Stimulated activated effector memory CD8-positive, alpha-beta T cell treated with anti-CD3 and anti-CD28 coated beads, Interleukin-12 subunit alpha, Interleukin-12 subunit beta, amount 100 ng/mL, for 72 hours (primary cell): ENCODE results near the gene MARVELD3.
"Not testable (repeated sequence)": the region's sequence is repeated elsewhere in the genome, so short reads cannot be mapped to it uniquely, and the experiment has no call there.

Experiments
- ATAC-seq: fragments of 150-1000 bp; cut with Tn5 transposase; 2 replicates; pipeline ENCODE4 v1.10.0; 2021
- DNase-seq, 2 donors: peaks; one replicate each; pipeline ENCODE4 v3.0.0; 2021 to 2022; ENCODE audit warnings: low spot score in 2 of 2
- H3K27ac Mint-ChIP-seq: one replicate; pipeline ENCODE4 v1.8.0; 2022; ENCODE audit warnings: mild to moderate bottlenecking, mixed read lengths
- H3K36me3 Mint-ChIP-seq: one replicate; pipeline ENCODE4 v1.8.0; 2022; ENCODE audit warnings: mild to moderate bottlenecking, mixed read lengths
- H3K4me1 Mint-ChIP-seq: one replicate; pipeline ENCODE4 v1.8.0; 2022; ENCODE audit warnings: mixed read lengths
- H3K4me3 Mint-ChIP-seq: one replicate; pipeline ENCODE4 v1.8.0; 2022; ENCODE audit warnings: mild to moderate bottlenecking, mixed read lengths
- H3K9me3 Mint-ChIP-seq: one replicate; pipeline ENCODE4 v1.8.0; 2022; ENCODE audit warnings: mixed read lengths

Gene MARVELD3

GRCh38 chr16:71609066-71609465 is 16.9 kb upstream of the MARVELD3 start:
- DNase-seq (no peak), ATAC-seq (no peak)
- Mint-ChIP-seq H3K4me3 (no peak overlapping the region), H3K36me3 (no peaks in the 10 kb centered on the region), H3K27ac (peak overlapping the region; percentile 18), H3K9me3 (no peaks in the 10 kb centered on the region), H3K4me1 (peaks cover 13% of the 10 kb centered on the region)

- peaks cover 13% of the 10 kb centered on the region for H3K4me1 Mint-ChIP-seq
- ATAC-seq (no peak), DNase-seq (no peak)
- H3K9me3 Mint-ChIP-seq = no peaks in the 10 kb centered on the region
- no peaks in the 10 kb centered on the region for H3K36me3 Mint-ChIP-seq
- no peak overlapping the region for H3K4me3 Mint-ChIP-seq
- H3K27ac Mint-ChIP-seq = no peak overlapping the region
These were observed 15.5 kb upstream of the MARVELD3 start for GRCh38 chr16:71610447-71610846.

- H3K4me1 Mint-ChIP-seq = peaks cover 13% of the 10 kb centered on the region
- no peak overlapping the region for H3K4me3 Mint-ChIP-seq
- no peaks in the 10 kb centered on the region for H3K36me3 Mint-ChIP-seq
- H3K27ac Mint-ChIP-seq = no peak overlapping the region
- peak; percentile 71 for ATAC-seq
- no peaks in the 10 kb centered on the region for H3K9me3 Mint-ChIP-seq
- peak; percentile 83 to 92 for DNase-seq
These were observed 14.8 kb upstream of the MARVELD3 start for GRCh38 chr16:71610936-71611871.

DNA sequence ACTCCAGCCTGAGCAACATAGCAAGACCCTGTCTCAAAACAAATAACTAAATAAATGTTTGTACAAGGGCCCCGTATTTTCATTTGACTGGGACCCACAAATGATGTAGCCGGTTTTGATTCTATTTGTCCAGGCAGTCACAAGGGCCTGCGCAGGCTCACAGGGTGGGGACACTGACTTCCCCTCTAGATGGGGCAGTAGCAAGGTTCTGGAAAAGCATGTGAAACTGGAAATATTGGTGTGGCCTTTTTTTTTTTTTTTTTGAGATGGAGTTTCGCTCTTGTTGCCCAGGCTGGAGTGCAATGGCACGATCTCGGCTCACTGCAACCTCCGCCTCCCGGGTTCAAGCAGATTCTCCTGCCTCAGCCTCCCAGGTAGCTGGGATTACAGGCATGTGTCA is 11.0 kb upstream of the MARVELD3 start:
- H3K4me3 Mint-ChIP-seq, DNase-seq, H3K27ac Mint-ChIP-seq, H3K36me3 Mint-ChIP-seq, ATAC-seq, H3K4me1 Mint-ChIP-seq, H3K9me3 Mint-ChIP-seq: not testable (repeated sequence)

GRCh38 chr16:71618429-71618828 is 7.6 kb upstream of the MARVELD3 start:
- Mint-ChIP-seq H3K27ac (no peak overlapping the region), H3K4me1 (no peaks in the 10 kb centered on the region), H3K4me3 (no peak overlapping the region), H3K36me3 (no peaks in the 10 kb centered on the region), H3K9me3 (no peaks in the 10 kb centered on the region)
- DNase-seq (no peak), ATAC-seq (no peak)

- Mint-ChIP-seq H3K9me3 (no peaks in the 10 kb centered on the region), H3K27ac (no peak overlapping the region), H3K4me1 (no peaks in the 10 kb centered on the region), H3K4me3 (no peak overlapping the region), H3K36me3 (no peaks in the 10 kb centered on the region)
- ATAC-seq (peak; percentile 82), DNase-seq (no peak)
These were observed 3.9 kb upstream of the MARVELD3 start for GRCh38 chr16:71622088-71622487.

- H3K27ac Mint-ChIP-seq = no peak overlapping the region
- ATAC-seq (peak; percentile 41), DNase-seq (no peak)
- H3K4me3 Mint-ChIP-seq = no peak overlapping the region
- no peaks in the 10 kb centered on the region for H3K36me3 Mint-ChIP-seq
- H3K4me1 Mint-ChIP-seq = no peaks in the 10 kb centered on the region
- H3K9me3 Mint-ChIP-seq = no peaks in the 10 kb centered on the region
These were observed 2.4 kb upstream of the MARVELD3 start for GRCh38 chr16:71623597-71623996.

- Mint-ChIP-seq H3K36me3 (no peaks in the 10 kb centered on the region), H3K4me3 (no peak overlapping the region), H3K27ac (no peak overlapping the region), H3K9me3 (no peaks in the 10 kb centered on the region), H3K4me1 (no peaks in the 10 kb centered on the region)
- no peak for ATAC-seq
- DNase-seq = no peak
These were observed 702 bp upstream of the MARVELD3 start for GRCh38 chr16:71625113-71625850.

GRCh38 chr16:71626858-71627213 is 852 bp downstream of the MARVELD3 start:
- no peak for ATAC-seq
- DNase-seq = no peak
- no peaks in the 10 kb centered on the region for H3K9me3 Mint-ChIP-seq
- no peak overlapping the region for H3K4me3 Mint-ChIP-seq
- no peaks in the 10 kb centered on the region for H3K4me1 Mint-ChIP-seq
- no peak overlapping the region for H3K27ac Mint-ChIP-seq
- H3K36me3 Mint-ChIP-seq = no peaks in the 10 kb centered on the region

DNA sequence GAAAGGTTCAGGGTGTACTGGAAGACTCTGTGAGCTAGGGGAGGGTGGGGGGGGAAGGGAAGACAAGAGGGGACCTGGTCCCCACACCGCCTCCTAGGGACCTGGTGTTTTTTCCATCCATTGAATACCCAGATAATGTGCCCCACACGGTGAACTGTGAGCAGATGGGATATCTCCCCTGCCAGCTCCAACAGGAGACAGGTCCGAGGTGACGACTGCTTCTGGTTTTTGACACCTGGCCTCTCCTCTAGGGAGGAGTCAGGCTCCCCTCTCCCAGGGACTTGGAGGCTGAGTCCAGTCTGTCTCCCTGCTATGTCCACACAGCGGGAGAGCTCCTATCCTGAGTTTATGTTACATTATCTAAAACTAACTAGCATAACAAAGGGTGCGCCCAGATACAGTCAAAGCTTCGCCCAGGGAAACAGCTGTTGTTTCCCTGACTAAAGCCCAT is 1.8 kb downstream of the MARVELD3 start:
- H3K36me3 Mint-ChIP-seq = no peaks in the 10 kb centered on the region
- ATAC-seq (no peak), DNase-seq (no peak)
- H3K27ac Mint-ChIP-seq = no peak overlapping the region
- H3K4me1 Mint-ChIP-seq = no peaks in the 10 kb centered on the region
- no peaks in the 10 kb centered on the region for H3K9me3 Mint-ChIP-seq
- H3K4me3 Mint-ChIP-seq = no peak overlapping the region

- Mint-ChIP-seq H3K9me3 (no peaks in the 10 kb centered on the region), H3K27ac (no peak overlapping the region), H3K4me1 (no peaks in the 10 kb centered on the region), H3K4me3 (no peak overlapping the region), H3K36me3 (no peaks in the 10 kb centered on the region)
- DNase-seq = no peak
- ATAC-seq = no peak
These were observed 2.8 kb downstream of the MARVELD3 start for GRCh38 chr16:71628810-71629209.

DNA sequence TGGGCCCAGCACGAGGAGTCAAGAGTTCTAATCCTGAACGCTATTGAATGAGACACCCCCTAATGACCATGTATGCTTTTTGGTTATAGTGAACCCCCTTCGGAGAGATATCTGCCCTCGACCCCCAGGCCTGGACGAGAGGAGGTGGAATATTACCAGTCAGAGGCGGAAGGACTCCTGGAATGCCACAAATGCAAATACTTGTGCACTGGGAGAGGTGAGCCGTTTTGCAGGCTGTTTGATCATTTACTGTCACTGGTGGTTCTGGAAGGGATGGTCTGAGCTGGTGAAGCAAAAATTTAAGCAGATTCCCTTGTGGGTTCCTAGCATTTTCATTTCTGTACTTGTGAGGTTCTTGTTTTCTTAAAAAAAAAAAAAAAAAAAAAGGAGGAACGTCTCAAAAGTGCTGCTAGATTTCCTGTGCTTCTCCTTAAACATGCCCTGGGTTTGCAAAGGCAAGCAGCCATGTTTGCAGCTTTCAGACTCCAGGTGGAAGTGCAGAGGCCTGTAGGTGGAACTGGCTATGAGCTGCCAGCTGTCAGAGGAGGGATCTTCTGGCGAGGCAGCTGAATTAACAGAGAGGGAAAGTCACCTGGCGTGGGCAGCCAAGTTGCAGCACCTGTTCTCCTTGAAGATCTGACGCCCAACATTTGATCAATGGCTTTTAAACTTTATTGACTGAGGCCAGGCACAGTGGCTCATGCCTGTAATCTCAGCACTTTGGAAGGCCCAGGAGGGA is 3.5 kb downstream of the MARVELD3 start:
- H3K9me3 Mint-ChIP-seq = no peaks in the 10 kb centered on the region
- DNase-seq (no peak), ATAC-seq (no peak)
- H3K4me1 Mint-ChIP-seq = no peaks in the 10 kb centered on the region
- no peak overlapping the region for H3K27ac Mint-ChIP-seq
- no peaks in the 10 kb centered on the region for H3K36me3 Mint-ChIP-seq
- H3K4me3 Mint-ChIP-seq = no peak overlapping the region

DNA sequence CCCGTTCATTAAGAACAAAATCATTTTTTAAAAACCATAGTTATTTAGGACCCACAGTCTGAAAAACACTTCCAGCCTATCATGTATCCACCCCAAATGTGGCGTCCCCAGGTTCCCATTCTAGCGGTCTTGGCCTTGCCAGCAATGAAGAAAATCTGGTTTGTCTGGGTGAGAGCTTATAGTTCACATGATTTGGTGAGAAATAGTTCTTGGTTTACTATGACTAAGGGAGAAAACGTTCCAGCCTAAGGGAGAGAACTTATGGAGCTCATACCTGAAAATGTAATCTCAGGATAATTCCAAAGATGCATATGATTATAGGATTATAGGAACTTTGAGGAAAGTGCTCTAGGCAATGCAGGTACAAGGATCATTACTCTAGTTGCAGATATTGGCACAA is 4.8 kb downstream of the MARVELD3 start:
- no peak for ATAC-seq
- Mint-ChIP-seq H3K4me1 (no peaks in the 10 kb centered on the region), H3K27ac (no peak overlapping the region)

GRCh38 chr16:71631776-71632175 is 5.8 kb downstream of the MARVELD3 start:
- H3K4me3 Mint-ChIP-seq = no peak overlapping the region
- H3K27ac Mint-ChIP-seq = no peak overlapping the region
- DNase-seq = no peak
- no peak for ATAC-seq
- no peaks in the 10 kb centered on the region for H3K4me1 Mint-ChIP-seq
- no peaks in the 10 kb centered on the region for H3K36me3 Mint-ChIP-seq
- no peaks in the 10 kb centered on the region for H3K9me3 Mint-ChIP-seq

More for the DNA sequence above, 4.8 kb downstream of the MARVELD3 start:
- H3K9me3 Mint-ChIP-seq = no peaks in the 10 kb centered on the region
- DNase-seq = no peak
- no peaks in the 10 kb centered on the region for H3K36me3 Mint-ChIP-seq
- H3K4me3 Mint-ChIP-seq = no peak overlapping the region

DNA sequence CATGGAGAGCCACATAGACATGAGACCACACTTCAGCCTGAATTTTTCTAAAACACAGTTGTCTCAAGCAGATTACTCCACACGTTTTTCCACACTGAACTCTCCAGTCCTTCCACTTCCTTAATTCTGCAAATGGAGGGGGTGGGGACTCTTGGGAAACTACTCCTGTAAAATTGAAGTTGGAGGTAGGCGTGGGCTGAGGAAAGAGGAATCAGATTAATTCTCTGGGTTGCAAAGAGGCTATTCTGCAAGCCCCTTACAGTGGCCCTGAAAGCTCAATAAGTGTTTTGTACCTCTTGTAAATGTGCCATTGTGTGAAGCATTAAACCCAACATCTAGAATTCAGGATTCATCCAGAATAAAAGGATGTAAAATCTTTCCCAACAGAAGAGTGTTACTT is 9.6 kb downstream of the MARVELD3 start:
- no peak overlapping the region for H3K27ac Mint-ChIP-seq
- H3K4me3 Mint-ChIP-seq = no peak overlapping the region
- ATAC-seq (no peak), DNase-seq (no peak)
- H3K36me3 Mint-ChIP-seq = no peaks in the 10 kb centered on the region
- no peaks in the 10 kb centered on the region for H3K4me1 Mint-ChIP-seq
- H3K9me3 Mint-ChIP-seq = no peaks in the 10 kb centered on the region
